Measurements from ENCODE around the gene ABHD6.
A peak's percentile ranks its signal among the peaks of the same experiment; 100 is the strongest.
"Not testable (repeated sequence)": the region's sequence is repeated elsewhere in the genome, so short reads cannot be mapped to it uniquely, and the experiment has no call there.

The ABHD6 gene

DNA sequence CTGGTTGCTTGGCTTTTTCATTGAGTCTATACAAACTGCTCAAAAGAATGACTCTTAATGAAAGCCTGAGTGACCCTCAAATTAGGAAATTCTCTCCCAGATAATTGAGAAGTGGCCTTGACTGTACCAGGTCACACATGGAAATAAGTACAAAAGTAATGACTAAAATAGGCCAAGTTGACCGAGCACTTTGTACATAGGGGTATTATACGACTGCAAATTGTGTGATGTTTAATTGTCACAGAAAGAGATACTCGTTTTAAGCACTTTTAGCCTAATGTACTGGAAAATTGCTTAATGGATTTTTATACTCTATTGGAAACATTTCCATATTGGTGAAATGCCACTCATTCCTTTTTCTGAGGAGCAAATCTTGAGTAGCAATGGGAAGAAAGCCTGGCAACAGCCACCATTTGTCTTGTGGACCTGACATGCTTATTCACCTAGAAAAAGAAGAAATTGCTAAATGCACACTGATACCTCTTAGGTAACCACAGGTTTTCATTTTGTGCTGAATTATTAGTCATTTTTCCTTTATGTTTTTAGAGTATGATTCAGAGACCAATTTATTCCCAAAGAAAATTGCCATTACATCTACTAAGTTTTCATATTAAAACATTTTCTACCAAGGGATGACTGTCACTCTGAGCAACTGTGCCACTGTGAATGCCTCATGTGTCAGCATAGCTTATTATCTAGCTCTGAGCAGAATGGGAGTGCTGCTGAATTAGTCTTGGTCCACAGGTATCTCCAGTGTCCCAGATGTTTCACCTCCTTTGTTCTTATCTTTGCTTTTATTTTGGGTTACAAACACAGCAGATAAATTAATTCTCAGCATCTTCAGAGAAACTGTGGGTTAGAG, 86.2 kb downstream of the ABHD6 start:
- no peak for DNase-seq (ENCODE audit: low spot score)

DNA sequence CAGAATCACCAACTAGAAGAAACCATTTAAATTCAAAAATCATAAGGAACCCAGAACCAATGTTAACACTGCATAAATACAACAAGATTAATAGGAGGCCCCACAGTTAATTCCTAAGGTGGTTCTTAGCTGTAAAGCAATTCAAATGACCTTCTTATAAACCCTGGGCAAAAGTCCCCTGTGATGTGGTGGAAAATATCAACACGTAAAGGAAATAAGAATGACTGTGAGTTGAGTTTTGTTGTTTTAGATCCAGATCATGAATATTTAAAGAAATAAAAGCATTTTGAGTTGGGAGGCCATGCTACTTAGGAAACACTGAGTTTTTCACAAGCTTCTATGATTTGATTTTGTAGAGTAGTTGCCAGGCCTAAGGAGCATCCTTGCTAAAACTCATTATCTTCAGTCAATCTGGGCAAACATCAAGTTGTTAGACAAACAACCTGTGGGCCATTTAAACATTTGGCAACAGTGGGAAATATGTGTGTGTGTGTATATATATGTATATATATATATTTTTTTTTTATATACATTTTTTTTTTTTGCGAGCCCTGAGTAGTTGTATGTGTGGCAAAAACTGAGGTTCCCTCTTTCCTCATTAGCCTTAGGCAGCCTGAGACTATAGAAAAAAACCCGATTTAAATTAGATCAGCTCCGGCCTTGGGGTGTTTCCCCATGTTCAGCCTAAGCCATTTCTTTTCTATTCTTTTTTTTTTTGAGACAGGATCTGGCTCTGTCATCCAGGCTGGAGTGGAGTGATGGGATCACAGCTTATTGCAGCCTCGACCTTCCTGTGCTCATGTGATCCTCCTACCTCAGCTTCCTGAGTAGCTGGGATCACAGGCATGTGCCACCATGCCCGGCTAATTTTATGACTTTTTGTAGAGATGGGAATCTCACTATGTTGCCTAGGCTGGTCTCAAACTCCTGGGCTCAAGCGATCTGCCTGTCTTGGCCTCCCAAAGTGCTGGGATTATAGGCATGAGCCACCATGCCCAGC, 87.1 kb downstream of the ABHD6 start:
- no peak for DNase-seq (ENCODE audit: low spot score)

- no peak for DNase-seq (ENCODE audit: low spot score)
Measured at GRCh38 chr3:58325525-58325992, 88.0 kb downstream of the ABHD6 start.

DNA sequence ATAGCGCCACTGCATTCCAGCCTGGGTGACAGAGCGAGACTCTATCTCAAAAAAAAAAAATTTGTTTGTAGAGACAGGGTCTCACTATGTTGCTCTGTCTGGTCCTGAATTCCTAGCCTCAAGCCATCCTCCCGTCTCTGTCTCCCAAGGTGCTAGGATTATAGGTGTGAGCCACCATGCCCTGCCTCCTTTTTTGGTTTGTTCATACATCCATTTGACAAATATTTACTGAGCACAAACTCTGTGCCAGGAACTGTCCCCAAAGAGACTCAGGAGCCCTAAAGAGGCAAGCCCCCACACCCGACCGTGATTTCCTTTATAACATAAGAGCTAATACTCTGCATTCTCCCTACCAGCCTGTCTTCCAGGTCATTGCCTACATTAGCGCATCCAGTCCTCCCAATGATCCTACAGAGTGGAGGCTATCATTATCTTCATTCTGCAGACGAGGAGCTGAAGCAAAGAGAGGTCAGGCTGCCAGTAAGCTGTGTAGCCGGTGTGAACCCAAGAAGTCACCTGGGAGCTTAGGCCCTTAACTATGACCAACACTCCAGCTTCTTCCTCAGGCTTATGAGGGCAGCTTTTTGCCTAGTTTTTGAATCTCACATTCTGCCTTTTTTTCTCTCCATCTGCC, 88.8 kb downstream of the ABHD6 start:
- DNase-seq (ENCODE audit: low spot score): no peak

DNA sequence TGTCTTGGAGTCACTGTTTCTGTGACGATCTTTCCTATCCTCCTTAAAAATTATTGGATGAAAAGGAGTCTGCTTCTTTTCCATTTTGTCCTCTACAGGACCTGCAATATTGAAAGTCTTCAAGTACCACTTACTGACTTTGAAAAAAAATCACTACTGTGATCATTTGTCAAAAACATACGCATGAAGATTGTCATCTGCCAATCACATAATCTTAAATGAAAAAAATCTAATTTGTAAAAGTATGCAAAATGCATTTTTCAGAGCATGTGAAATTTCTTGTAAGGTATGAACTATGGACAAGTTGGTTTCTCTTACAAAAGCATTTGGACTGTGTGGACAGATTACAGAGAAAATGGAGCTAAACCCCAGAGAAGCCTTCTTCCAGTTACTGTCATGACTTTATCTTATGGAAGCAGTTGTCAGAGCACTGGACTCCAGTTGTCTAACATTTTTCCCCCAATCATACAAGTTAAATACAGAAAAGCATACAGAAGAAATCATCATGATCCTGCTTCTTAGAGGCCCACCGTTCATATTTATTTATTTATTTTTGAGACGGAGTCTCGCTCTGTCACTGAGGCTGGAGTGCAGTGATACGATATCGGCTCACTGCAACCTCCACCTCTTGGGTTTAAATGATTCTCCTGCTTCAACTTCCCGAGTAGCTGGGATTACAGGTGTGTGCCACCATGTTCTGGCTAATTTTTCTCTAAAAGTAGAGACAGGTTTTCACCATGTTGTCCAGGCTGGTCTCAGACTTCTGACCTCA, 91.7 kb downstream of the ABHD6 start:
- no peak for DNase-seq (ENCODE audit: low spot score)

- no peak for DNase-seq (ENCODE audit: low spot score)
Measured at GRCh38 chr3:58329922-58330413, 92.4 kb downstream of the ABHD6 start.

DNA sequence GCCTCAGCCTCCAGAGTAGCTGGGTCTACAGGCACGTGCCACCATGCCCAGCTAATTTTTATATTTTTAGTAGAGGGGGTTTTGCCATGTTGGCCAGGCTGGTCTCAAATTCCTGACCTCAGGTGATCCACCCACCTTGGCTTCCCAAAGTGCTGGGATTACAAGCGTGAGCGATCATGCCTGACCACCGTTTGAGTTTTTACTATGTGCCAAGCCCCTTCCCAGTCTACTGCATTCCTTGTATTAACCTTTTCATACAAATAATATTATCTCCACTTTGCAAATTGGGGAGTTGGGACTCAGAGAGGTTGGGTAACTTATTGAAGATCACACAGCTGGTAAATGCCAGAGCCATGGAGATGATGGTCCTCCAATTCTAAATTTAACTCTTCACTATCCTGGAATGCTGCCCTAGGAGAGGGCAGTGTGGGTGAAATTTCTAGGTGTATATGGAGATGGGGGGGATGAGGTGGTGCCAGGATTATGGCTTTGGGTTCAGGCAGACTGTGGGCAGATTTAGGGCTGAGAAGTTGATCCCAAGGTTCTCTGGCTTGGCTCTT, 94.1 kb downstream of the ABHD6 start:
- DNase-seq (ENCODE audit: low spot score): no peak

DNA sequence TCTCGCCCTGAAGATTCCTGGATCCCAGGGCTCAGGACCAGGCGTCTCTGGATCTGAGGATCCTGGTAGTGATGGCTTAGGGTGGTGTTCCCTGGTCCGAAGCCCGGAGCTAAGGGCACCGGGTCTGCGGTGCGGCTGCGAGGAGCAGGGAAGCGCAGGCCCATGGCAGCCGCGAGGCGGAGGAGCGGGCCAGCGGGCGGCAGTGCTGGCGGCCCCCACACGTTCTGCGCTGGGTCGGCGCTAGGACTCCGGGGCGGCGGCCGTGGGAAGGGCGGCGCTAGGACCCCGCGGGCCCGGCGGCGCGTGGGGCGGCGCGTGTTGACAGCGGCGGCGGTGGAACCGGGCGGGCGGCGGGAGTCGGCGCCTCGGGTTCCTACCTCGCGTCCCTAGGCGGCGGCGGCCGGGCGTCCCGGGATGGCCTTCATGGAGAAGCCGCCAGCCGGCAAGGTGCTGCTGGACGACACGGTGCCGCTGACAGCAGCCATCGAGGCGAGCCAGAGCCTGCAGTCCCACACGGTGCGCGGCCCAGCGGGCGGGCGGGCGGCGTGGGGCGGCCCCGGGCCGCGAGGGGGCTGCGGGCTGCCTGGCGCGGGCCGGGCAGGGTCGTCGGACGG, 95.1 kb downstream of the ABHD6 start, which contains the start of gene PXK:
TSS of gene PXK (plus strand) at position 318 of the 614 bp plus-strand sequence. CDS start at position 415, 97 bp downstream.
- peak; percentile 66 for DNase-seq (ENCODE audit: low spot score)

DNA sequence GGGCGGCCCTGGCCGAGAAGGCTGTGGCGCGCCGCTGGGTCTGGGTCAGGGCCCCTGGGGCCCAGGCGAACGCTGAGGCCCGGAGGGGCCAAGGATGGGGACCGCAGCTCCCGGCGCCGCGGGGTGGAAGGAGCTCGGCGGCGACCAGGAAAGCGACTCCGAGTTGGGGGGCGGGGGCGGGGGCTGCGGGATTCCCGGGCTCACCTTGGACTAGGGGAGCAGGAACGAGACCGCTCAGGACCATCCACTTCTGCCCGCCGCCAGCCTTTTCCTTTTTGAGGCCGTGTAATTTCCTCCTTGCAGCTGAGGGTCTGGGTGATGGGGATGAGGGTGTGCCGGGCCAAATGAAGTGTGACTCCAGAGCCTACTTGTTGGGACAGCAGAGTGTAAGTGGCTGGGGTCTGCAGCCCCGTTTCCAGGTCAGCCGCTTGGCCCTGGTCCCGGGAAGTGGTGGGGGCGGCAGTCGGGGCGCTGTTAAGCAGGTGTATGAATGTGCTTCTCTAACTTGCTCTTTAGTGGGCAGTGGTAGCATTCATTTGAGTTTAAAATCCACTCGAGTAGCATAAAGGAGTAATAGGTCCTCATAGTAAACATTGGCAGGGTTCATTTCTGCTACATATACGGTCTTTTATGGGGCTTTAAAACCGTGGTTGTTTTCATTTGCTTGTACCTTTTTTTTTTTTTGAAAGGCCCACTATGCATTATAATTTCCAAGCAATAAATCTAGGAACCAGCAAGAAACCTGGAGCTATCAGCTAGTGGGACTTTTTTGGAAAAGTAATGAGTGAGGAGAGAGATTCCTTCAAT, 95.8 kb downstream of the ABHD6 start:
- peak; percentile 11 for DNase-seq (ENCODE audit: low spot score)

DNA sequence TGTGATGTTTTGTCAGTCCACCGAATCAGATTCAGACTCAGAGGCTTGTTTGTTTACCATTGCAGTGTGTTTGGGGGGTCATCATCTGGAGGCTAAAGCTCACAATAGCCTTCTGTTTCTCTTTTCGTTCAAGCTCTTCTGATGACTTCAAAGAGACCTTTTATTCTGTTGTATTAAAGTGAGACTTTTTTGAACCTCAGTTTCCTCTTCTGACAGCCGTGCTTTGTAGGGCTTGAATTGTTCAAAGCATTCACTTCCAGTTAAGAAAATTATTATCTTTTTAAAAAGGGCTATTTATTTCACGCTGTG, 96.4 kb downstream of the ABHD6 start:
- DNase-seq (ENCODE audit: low spot score): no peak

- no peak for DNase-seq (ENCODE audit: low spot score)
Measured at GRCh38 chr3:58334506-58334884, 96.9 kb downstream of the ABHD6 start.

DNA sequence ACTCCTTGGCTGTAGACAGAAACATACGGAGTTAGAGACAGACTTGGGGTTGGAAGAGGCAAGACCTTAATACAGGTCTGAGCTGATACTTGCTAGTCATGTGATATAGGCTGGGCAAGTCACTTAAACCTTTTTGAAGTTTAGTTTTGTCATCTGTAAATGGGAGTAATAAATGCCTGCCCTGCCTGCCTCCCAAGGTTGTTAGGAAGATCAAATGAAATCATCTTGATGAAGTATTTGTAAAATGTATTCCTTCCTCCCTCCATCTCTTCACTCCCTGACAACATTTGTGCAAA, 98.0 kb downstream of the ABHD6 start:
- no peak for DNase-seq (ENCODE audit: low spot score)

- DNase-seq (ENCODE audit: low spot score): no peak
Measured at GRCh38 chr3:58336135-58336882, 98.7 kb downstream of the ABHD6 start.

GRCh38 chr3:58337190-58337589, 99.6 kb downstream of the ABHD6 start:
- DNase-seq (ENCODE audit: low spot score): no peak

- DNase-seq (ENCODE audit: low spot score): not testable (repeated sequence)
Measured at GRCh38 chr3:58339146-58339545, 101.6 kb downstream of the ABHD6 start.

DNA sequence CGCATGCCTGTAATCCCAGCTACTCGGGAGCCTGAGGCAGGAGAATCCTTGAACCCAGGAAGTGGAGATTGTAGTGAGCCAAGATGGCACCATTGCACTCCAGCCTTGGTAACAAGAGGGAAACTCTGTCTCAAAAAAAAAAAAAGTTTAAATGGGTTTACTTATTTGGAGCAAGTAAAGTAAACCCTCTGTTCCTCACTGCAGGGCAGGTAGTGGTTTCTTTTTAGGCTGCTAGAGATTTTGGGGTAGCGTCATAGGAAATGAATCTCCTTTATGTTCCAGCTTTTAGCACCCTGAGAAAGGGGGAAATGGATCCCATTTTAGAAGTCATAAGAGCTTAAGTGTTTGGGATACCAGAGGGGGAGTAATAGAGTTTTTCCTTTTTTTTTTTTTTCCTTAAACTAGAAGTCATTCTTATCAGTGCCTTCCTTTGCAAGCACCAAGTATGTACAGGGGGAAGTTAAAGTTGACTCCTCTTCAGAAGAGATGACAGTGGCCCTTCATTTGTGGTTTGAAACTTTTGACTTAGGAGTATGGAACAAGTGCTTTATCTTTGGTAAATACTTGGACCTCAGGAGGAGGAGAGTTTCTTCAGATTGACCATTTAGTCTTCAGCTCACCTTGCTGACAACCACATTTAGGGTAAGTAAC, 103.1 kb downstream of the ABHD6 start:
- no peak for DNase-seq (ENCODE audit: low spot score)

DNA sequence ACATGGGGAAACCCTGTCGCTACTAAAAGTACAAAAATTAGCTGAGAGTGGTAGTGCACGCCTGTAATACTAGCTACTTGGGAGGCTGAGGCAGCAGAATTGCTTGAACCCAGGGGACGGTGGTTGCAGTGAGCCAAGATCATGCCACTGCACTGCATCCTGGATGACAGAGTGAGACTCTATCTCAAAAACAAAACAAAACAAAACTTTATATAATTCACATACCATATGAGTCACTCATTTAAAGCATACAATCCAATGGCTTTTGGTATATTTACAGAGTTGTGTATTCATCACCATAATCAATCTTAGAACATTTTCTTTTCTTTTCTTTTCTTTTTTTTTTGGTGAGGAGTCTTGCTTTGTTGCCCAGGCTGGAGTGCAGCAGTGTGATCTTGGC, 103.8 kb downstream of the ABHD6 start:
- DNase-seq (ENCODE audit: low spot score): no peak

- DNase-seq (ENCODE audit: low spot score): no peak
Measured at GRCh38 chr3:58342676-58343075, 105.1 kb downstream of the ABHD6 start.

Data from CD4-positive, alpha-beta T cell treated with Interleukin-6 at 100 ng/mL for 8 hours (primary cell).